Left ventricle myocardium inferior (tissue), 1 donor: Measurements from ENCODE around the gene AKTIP. TPM values are rescaled to one million over a fixed set of nuclear protein-coding genes. Genes with fewer than 3 reads are reported as not detected.
A peak's percentile ranks its signal among the peaks of the same experiment; 100 is the strongest.

ENCODE experiments used
- DNase-seq: peaks from one replicate; pipeline ENCODE4 v3.0.0-alpha.2; 2020
- H3K27ac ChIP-seq: fragments of 200-600 bp; replicated peaks from 2 replicates; pipeline ENCODE4 v1.8.0; 2021
- H3K27me3 ChIP-seq: fragments of 200-600 bp; 2 replicates; pipeline ENCODE4 v1.8.0; 2021; ENCODE audit warnings: low read depth
- H3K36me3 ChIP-seq: fragments of 200-600 bp; 2 replicates; pipeline ENCODE4 v1.8.0; 2021
- H3K4me1 ChIP-seq: fragments of 200-600 bp; 2 replicates; pipeline ENCODE4 v1.8.0; 2021
- H3K4me3 ChIP-seq: fragments of 200-600 bp; 2 replicates; pipeline ENCODE4 v1.8.0; 2021; ENCODE audit warnings: mild to moderate bottlenecking, moderate library complexity
- H3K9me3 ChIP-seq: fragments of 200-600 bp; replicated peaks from 2 replicates; pipeline ENCODE4 v1.8.0; 2021
- CTCF ChIP-seq: fragments of 200-600 bp; IDR thresholded peaks from 2 replicates; pipeline ENCODE4 v1.8.0; 2021; ENCODE audit warnings: antibody characterized with exemption, mild to moderate bottlenecking, borderline replicate concordance
- intact Hi-C: fragments of 100-400 bp; cut with micrococcal nuclease; formaldehyde crosslinking; loops from one replicate; pipeline ENCODE4 v1.11.0; 2022
- total RNA-seq: library from RNA; stranded (reverse); fragmentation: NEBNext Ultra II Directional; extraction: Animal tissue kit (Norgen Biotek cat#: 25700); gene quantifications from one replicate; pipeline ENCODE4 v1.2.1, GENCODE V29; 2021
- donor health status: DM: no; HTN: yes; CAD: no; lungs with severe emphysema.

AKTIP gene
- total RNA-seq, 1 donor from 2014 or later, result 95.0 TPM

GRCh38 chr16:53498984-53499383 is 4.0 kb downstream of the AKTIP start:
- intact Hi-C loops, result no loop called here

GRCh38 chr16:53495325-53495724 is 7.7 kb downstream of the AKTIP start:
- H3K27me3 ChIP-seq, result no peaks in the 10 kb centered on the region
- TF ChIP-seq CTCF, result no peak
- H3K9me3 ChIP-seq, result no peaks in the 10 kb centered on the region
- no peak for DNase-seq
- H3K4me1 ChIP-seq, result peaks cover 12% of the 10 kb centered on the region
- H3K36me3 ChIP-seq, result peaks cover 93% of the 10 kb centered on the region
- H3K27ac ChIP-seq, result no peak overlapping the region
- intact Hi-C loops, result no loop called here
- H3K4me3 ChIP-seq, result no peak overlapping the region

More at GRCh38 chr16:53498984-53499383, 4.0 kb downstream of the AKTIP start:
- H3K4me1 ChIP-seq, result peaks cover 33% of the 10 kb centered on the region
- H3K4me3 ChIP-seq, result no peak overlapping the region
- DNase-seq, result no peak
- peaks cover 57% of the 10 kb centered on the region for H3K36me3 ChIP-seq
- H3K27me3 ChIP-seq, result no peaks in the 10 kb centered on the region
- H3K27ac ChIP-seq, result no peak overlapping the region
- no peak for TF ChIP-seq CTCF
- no peaks in the 10 kb centered on the region for H3K9me3 ChIP-seq

GRCh38 chr16:53494636-53495035 is 8.4 kb downstream of the AKTIP start:
- Histone ChIP-seq H3K4me3 (no peak overlapping the region), H3K27ac (no peak overlapping the region), H3K4me1 (peaks cover 14% of the 10 kb centered on the region), H3K27me3 (no peaks in the 10 kb centered on the region), H3K36me3 (peaks cover 100% of the 10 kb centered on the region), H3K9me3 (no peaks in the 10 kb centered on the region)
- DNase-seq, result no peak
- intact Hi-C loops, result no loop called here
- no peak for TF ChIP-seq CTCF

GRCh38 chr16:53492503-53492902 is 10.5 kb downstream of the AKTIP start:
- Histone ChIP-seq H3K36me3 (peaks cover 91% of the 10 kb centered on the region), H3K9me3 (no peaks in the 10 kb centered on the region), H3K27me3 (no peaks in the 10 kb centered on the region), H3K4me1 (peaks cover 22% of the 10 kb centered on the region), H3K4me3 (no peak overlapping the region), H3K27ac (no peak overlapping the region)
- intact Hi-C loops, result no loop called here
- no peak for DNase-seq
- TF ChIP-seq CTCF, result no peak

- Histone ChIP-seq H3K4me3 (no peak overlapping the region), H3K4me1 (peaks cover 22% of the 10 kb centered on the region), H3K9me3 (peaks cover 8% of the 10 kb centered on the region), H3K27ac (peak overlapping the region; percentile 67), H3K36me3 (peaks cover 90% of the 10 kb centered on the region), H3K27me3 (no peaks in the 10 kb centered on the region)
- TF ChIP-seq CTCF, result no peak
- DNase-seq, result no peak
- intact Hi-C loops, result no loop called here
These were observed 13.3 kb downstream of the AKTIP start for GRCh38 chr16:53489755-53490154.

- Histone ChIP-seq H3K4me3 (no peak overlapping the region), H3K9me3 (peaks cover 8% of the 10 kb centered on the region), H3K27me3 (no peaks in the 10 kb centered on the region), H3K27ac (no peak overlapping the region), H3K4me1 (peaks cover 31% of the 10 kb centered on the region), H3K36me3 (peaks cover 88% of the 10 kb centered on the region)
- no peak for DNase-seq
- intact Hi-C loops, result no loop called here
- TF ChIP-seq CTCF, result no peak
These were observed 16.8 kb downstream of the AKTIP start for GRCh38 chr16:53486230-53486629.
